Activated gamma-delta T cell (primary cell): Measurements from ENCODE around the gene SPATA1.

Source experiments
- DNase-seq: peaks from one replicate; lab custom pipeline; 2025; lab: John Stamatoyannopoulos, UW

The SPATA1 gene

GRCh38 chr1:84509029-84509428 is 2.8 kb downstream of the SPATA1 start:
- DNase-seq: no peak

- DNase-seq: no peak
Observed at GRCh38 chr1:84510165-84510564, 4.0 kb downstream of the SPATA1 start.

- no peak for DNase-seq
Observed at GRCh38 chr1:84510668-84511067, 4.5 kb downstream of the SPATA1 start.

GRCh38 chr1:84524590-84524989 is 18.4 kb downstream of the SPATA1 start:
- DNase-seq: no peak

GRCh38 chr1:84525779-84526178 is 19.6 kb downstream of the SPATA1 start:
- no peak for DNase-seq

GRCh38 chr1:84538599-84538998 is 32.4 kb downstream of the SPATA1 start:
- no peak for DNase-seq

- DNase-seq: no peak
Observed at GRCh38 chr1:84539972-84540371, 33.8 kb downstream of the SPATA1 start.

GRCh38 chr1:84540759-84541158 is 34.6 kb downstream of the SPATA1 start:
- DNase-seq: no peak

GRCh38 chr1:84541679-84542078 is 35.5 kb downstream of the SPATA1 start:
- no peak for DNase-seq

- DNase-seq: no peak
Observed at GRCh38 chr1:84550826-84551225, 44.6 kb downstream of the SPATA1 start.

- DNase-seq: no peak
Observed at GRCh38 chr1:84569216-84569615, 63.0 kb downstream of the SPATA1 start.

GRCh38 chr1:84570436-84571149 is 64.4 kb downstream of the SPATA1 start:
- no peak for DNase-seq

- DNase-seq: no peak
Observed at GRCh38 chr1:84571150-84571535, 65.0 kb downstream of the SPATA1 start.

GRCh38 chr1:84573481-84573966 is 67.3 kb downstream of the SPATA1 start:
- DNase-seq: no peak

GRCh38 chr1:84573967-84574842 is 68.0 kb downstream of the SPATA1 start, which contains the start of gene CTBS:
TSS of gene CTBS (minus strand) at chr1:84574440. CDS start at chr1:84574415, 25 bp downstream.
- DNase-seq: peak; percentile 80

- no peak for DNase-seq
Observed at GRCh38 chr1:84574936-84575335, 68.8 kb downstream of the SPATA1 start.

GRCh38 chr1:84581648-84582047 is 75.5 kb downstream of the SPATA1 start:
- DNase-seq: no peak

GRCh38 chr1:84582802-84583587 is 76.8 kb downstream of the SPATA1 start:
- DNase-seq: no peak

- DNase-seq: no peak
Observed at GRCh38 chr1:84583648-84584047, 77.5 kb downstream of the SPATA1 start.

- no peak for DNase-seq
Observed at GRCh38 chr1:84584126-84584525, 77.9 kb downstream of the SPATA1 start.

- no peak for DNase-seq
Observed at GRCh38 chr1:84585803-84586202, 79.6 kb downstream of the SPATA1 start.

- no peak for DNase-seq
Observed at GRCh38 chr1:84587099-84587498, 80.9 kb downstream of the SPATA1 start.
